Vagina (tissue), 2 donors: ENCODE data around the gene MAP2K7. TPM values are rescaled to one million over a fixed set of nuclear protein-coding genes. Genes with fewer than 3 reads are reported as not detected.

ENCODE experiments used
- DNase-seq, 2 donors: peaks; one replicate each; pipeline ENCODE4 v3.0.0-alpha.2; 2017; ENCODE audit errors: extremely low spot score in 2 of 2
- H3K27ac ChIP-seq: fragments of 200-600 bp; sonication (generic); one replicate; pipeline ENCODE4 v1.5.1; 2019
- H3K27me3 ChIP-seq: fragments of 200-600 bp; sonication (generic); one replicate; pipeline ENCODE4 v1.5.1; 2019
- H3K36me3 ChIP-seq, 2 donors: fragments of 200-600 bp; sonication (generic); one replicate each; pipeline ENCODE4 v1.5.1; 2017 to 2019
- H3K4me1 ChIP-seq: fragments of 200-600 bp; sonication (generic); one replicate; pipeline ENCODE4 v1.5.1; 2019
- H3K4me3 ChIP-seq, 2 donors: fragments of 200-600 bp; sonication (generic); 1 replicate in 1 of 2; 2 replicates in 1 of 2; pipeline ENCODE4 v1.5.1; 2016 to 2019
- H3K9me3 ChIP-seq: fragments of 200-600 bp; sonication (generic); one replicate; pipeline ENCODE4 v1.5.1; 2019
- POLR2A ChIP-seq, 2 donors: fragments of 450-650 bp; IDR thresholded peaks; one replicate each; pipeline ENCODE4 v1.6.1; 2017; ENCODE audit warnings: antibody characterized with exemption in 2 of 2, mild to moderate bottlenecking in 2 of 2, moderate library complexity in 2 of 2
- POLR2AphosphoS5 ChIP-seq, 2 donors: sonication (generic); formaldehyde crosslinking; IDR thresholded peaks; one replicate each; pipeline ENCODE4 v1.9.0; 2017; ENCODE audit warnings: antibody characterized with exemption in 2 of 2, mild to moderate bottlenecking in 2 of 2, low read depth in 1 of 2; ENCODE audit not compliant: insufficient read depth in 1 of 2
- intact Hi-C: fragments of 100-400 bp; cut with DNase I; formaldehyde crosslinking; loops from one replicate; pipeline ENCODE4 v1.15.1; 2023
- total RNA-seq: library from RNA; depleted of rRNA; stranded (reverse); fragments of >200 nt; gene quantifications from one replicate; pipeline ENCODE4 v1.2.3, GENCODE V29; 2016
- TF ChIP-seq, protein P1 (sequence below), 3 experiments: fragments of 450-650 bp in 2 of 3; fragments of 200-600 bp in 1 of 3; sonication (generic) in 1 of 3; IDR thresholded peaks; one replicate each; pipeline ENCODE4 v1.5.1; 2017 to 2019; ENCODE audit warnings: antibody characterized with exemption in 3 of 3, mild to moderate bottlenecking in 2 of 3, moderate library complexity in 2 of 3

MAP2K7 gene
- total RNA-seq, 1 donor from 2014 or later = 26.8 TPM

- TF ChIP-seq, protein P1, sequence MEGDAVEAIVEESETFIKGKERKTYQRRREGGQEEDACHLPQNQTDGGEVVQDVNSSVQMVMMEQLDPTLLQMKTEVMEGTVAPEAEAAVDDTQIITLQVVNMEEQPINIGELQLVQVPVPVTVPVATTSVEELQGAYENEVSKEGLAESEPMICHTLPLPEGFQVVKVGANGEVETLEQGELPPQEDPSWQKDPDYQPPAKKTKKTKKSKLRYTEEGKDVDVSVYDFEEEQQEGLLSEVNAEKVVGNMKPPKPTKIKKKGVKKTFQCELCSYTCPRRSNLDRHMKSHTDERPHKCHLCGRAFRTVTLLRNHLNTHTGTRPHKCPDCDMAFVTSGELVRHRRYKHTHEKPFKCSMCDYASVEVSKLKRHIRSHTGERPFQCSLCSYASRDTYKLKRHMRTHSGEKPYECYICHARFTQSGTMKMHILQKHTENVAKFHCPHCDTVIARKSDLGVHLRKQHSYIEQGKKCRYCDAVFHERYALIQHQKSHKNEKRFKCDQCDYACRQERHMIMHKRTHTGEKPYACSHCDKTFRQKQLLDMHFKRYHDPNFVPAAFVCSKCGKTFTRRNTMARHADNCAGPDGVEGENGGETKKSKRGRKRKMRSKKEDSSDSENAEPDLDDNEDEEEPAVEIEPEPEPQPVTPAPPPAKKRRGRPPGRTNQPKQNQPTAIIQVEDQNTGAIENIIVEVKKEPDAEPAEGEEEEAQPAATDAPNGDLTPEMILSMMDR (IDR thresholded peaks at IDR 0.05) = no peak
- TF ChIP-seq POLR2AphosphoS5 (IDR thresholded peaks at IDR 0.05; ENCODE audit: insufficient read depth in 1 of 2, low read depth in 1 of 2) = no peak
- DNase-seq = no peak
- H3K27ac ChIP-seq = no peak overlapping the region
- peaks cover 56% of the 10 kb centered on the region for H3K4me1 ChIP-seq
- intact Hi-C loops = no loop called here
- peaks cover 0 to 22% of the 10 kb centered on the region in 2 donors for H3K36me3 ChIP-seq
- no peaks in the 10 kb centered on the region for H3K27me3 ChIP-seq
- no peaks in the 10 kb centered on the region for H3K9me3 ChIP-seq
- H3K4me3 ChIP-seq = no peak overlapping the region
Measured at GRCh38 chr19:7905859-7906258, 2.2 kb downstream of the MAP2K7 start.

GRCh38 chr19:7907122-7907521, 3.4 kb downstream of the MAP2K7 start:
- H3K4me1 ChIP-seq = peaks cover 55% of the 10 kb centered on the region

GRCh38 chr19:7907544-7907943, 3.9 kb downstream of the MAP2K7 start:
- Histone ChIP-seq H3K36me3 (peaks cover 0 to 39% of the 10 kb centered on the region in 2 donors), H3K9me3 (no peaks in the 10 kb centered on the region), H3K27me3 (no peaks in the 10 kb centered on the region), H3K4me3 (no peak overlapping the region), H3K27ac (no peak overlapping the region), H3K4me1 (peaks cover 50% of the 10 kb centered on the region)
- DNase-seq = no peak
- intact Hi-C loops = no loop called here
- TF ChIP-seq, protein P1 (IDR thresholded peaks at IDR 0.05) = no peak

More at GRCh38 chr19:7907122-7907521, 3.4 kb downstream of the MAP2K7 start:
- TF ChIP-seq POLR2A (IDR thresholded peaks at IDR 0.05) = no peak
- TF ChIP-seq, protein P1 (IDR thresholded peaks at IDR 0.05) = no peak
- no peak for TF ChIP-seq POLR2AphosphoS5 (IDR thresholded peaks at IDR 0.05; ENCODE audit: insufficient read depth in 1 of 2, low read depth in 1 of 2)
- Histone ChIP-seq H3K27me3 (no peaks in the 10 kb centered on the region), H3K4me3 (no peak overlapping the region), H3K36me3 (peaks cover 0 to 35% of the 10 kb centered on the region in 2 donors), H3K27ac (no peak overlapping the region), H3K9me3 (no peaks in the 10 kb centered on the region)
- DNase-seq = no peak
- intact Hi-C loops = no loop called here

DNA sequence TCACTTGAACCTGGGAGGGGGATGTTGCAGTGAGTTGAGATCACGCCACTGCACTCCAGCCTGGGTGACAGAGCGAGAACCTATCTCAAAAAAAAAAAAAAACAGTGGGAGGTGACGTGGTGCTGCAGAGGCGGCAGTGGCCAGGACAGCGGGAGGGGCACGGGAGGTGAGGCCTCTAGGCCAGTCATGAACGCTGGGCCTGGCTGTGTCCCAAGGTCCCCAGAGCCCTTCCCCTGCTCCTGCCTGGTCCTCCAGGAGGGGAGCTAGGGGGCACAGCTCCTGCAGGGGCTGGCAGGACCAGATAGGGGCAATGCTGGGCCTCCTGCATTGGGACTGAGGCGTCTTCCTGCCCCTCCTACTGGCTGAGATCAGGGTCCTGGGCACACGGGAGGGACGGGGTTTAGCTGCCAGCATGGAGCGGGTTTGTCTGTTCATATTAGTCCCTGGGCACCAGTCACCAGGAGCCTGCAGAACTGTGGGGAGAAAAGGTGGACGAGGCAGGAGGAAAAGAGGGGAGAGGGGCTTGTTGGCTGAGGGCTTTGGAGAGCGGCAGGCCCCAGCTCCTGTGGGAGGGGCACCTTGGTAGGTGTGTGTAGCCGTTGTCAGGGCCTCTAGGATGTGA, 4.5 kb downstream of the MAP2K7 start:
- Histone ChIP-seq H3K4me1 (peaks cover 44% of the 10 kb centered on the region), H3K36me3 (peaks cover 0 to 45% of the 10 kb centered on the region in 2 donors), H3K27me3 (no peaks in the 10 kb centered on the region), H3K9me3 (no peaks in the 10 kb centered on the region), H3K27ac (no peak overlapping the region), H3K4me3 (no peak overlapping the region)
- TF ChIP-seq, protein P1 (IDR thresholded peaks at IDR 0.05) = no peak
- TF ChIP-seq POLR2AphosphoS5 (IDR thresholded peaks at IDR 0.05; ENCODE audit: insufficient read depth in 1 of 2, low read depth in 1 of 2) (no peak), POLR2A (IDR thresholded peaks at IDR 0.05) (no peak)
- intact Hi-C loops = no loop called here
- DNase-seq = no peak

- intact Hi-C loops = no loop called here
- no peak for DNase-seq
- H3K4me1 ChIP-seq = peaks cover 43% of the 10 kb centered on the region
- no peak overlapping the region for H3K4me3 ChIP-seq
- H3K27me3 ChIP-seq = no peaks in the 10 kb centered on the region
- H3K36me3 ChIP-seq = peaks cover 0 to 50% of the 10 kb centered on the region in 2 donors
- H3K9me3 ChIP-seq = no peaks in the 10 kb centered on the region
- no peak for TF ChIP-seq POLR2A (IDR thresholded peaks at IDR 0.05)
- TF ChIP-seq POLR2AphosphoS5 (IDR thresholded peaks at IDR 0.05; ENCODE audit: insufficient read depth in 1 of 2, low read depth in 1 of 2) = no peak
- TF ChIP-seq, protein P1 (IDR thresholded peaks at IDR 0.05) = no peak
- no peak overlapping the region for H3K27ac ChIP-seq
Measured at GRCh38 chr19:7908742-7909461, 5.2 kb downstream of the MAP2K7 start.
